ENCODE data around the gene TAPT1.

The TAPT1 gene

GRCh38 chr4:16225863-16226815 is at the start of gene TAPT1:
Gene TAPT1, minus strand, starts transcription at chr4:16226471. Its CDS starts 14 bp downstream, at chr4:16226457.
- peak; percentile 49 for DNase-seq (ENCODE audit: low read depth)

GRCh38 chr4:16271411-16271810 is 45.1 kb upstream of the TAPT1 start:
- DNase-seq (ENCODE audit: low read depth): no peak

GRCh38 chr4:16270454-16271328 is 44.4 kb upstream of the TAPT1 start:
- peak; percentile 4 for DNase-seq (ENCODE audit: low read depth)

DNA sequence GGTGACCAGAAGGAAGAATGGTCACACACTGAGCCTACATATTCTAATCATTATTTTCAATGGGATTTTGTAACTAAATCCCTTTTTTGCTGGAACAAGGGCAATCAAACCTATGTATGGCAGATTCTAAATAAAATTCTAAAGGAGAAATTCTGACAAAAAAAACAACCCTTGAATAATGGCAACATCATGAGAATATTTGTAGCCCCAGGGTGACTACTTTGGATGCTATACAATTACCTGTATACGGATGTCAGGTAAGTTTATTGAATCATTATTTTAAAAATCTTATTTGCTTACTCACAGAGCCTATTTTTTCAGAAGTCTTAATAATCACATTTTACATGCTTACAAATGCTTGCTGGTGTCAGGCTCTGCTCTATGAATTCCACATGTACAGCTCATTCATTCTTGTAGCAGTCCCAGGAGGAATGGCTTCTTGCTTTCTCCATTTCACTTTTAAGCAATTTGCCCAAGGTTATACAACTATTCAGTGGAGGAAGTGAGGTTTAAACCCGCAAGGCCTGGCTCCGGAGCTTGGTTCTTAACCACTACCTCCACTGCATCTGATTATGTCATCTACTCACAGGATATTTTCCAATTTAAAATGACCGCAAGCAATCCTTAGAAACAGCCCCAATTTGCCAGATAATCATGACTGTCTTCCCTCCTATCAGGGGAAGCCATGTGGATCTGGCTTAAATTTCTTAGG is 43.6 kb upstream of the TAPT1 start:
- peak; percentile 96 for DNase-seq (ENCODE audit: low read depth)

- DNase-seq (ENCODE audit: low read depth): no peak
These were observed 43.0 kb upstream of the TAPT1 start for GRCh38 chr4:16269240-16269639.

DNA sequence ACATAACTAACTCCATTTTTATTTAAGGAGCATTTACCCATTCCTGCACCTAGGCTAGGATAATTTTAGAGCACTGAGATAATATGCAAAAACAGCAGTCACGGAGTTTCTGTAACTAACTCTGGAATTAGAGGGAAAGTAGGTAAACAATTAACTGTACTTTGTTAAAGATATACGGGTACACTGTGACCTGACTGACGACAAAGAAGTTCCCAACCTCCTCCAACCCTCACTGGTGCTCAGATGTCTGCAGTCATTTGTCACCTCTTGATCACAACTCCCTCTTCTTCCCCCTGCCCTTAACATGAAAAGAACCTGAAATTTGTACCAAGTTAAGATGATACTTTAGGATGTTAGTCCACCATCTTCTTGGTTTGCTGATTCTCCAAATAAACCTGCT is 42.0 kb upstream of the TAPT1 start:
- DNase-seq (ENCODE audit: low read depth): no peak

GRCh38 chr4:16267639-16268038 is 41.4 kb upstream of the TAPT1 start:
- DNase-seq (ENCODE audit: low read depth): no peak

DNA sequence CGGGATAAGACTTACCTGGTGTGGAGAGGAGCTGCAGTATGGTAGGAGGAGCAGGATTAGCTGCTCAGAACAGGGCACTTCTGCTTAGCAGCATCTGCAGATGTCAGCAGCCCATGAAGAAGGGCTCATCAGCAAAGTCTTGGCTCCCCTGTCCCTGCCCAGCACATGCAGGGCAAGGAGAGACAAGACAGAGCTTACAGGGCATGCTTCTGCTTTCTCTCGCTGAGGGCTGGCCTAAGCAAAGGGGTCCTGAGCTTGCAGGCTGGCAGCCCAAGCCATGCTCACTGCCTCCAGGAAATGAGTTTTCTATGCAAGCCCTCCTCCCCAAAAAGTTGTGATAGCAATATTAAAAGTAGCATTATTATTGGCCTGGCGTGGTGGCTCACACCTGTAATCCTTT is 39.5 kb upstream of the TAPT1 start:
- no peak for DNase-seq (ENCODE audit: low read depth)

- DNase-seq (ENCODE audit: low read depth): peak; percentile 33
These were observed 38.5 kb upstream of the TAPT1 start for GRCh38 chr4:16264798-16265197.

GRCh38 chr4:16263056-16263455 is 36.8 kb upstream of the TAPT1 start:
- DNase-seq (ENCODE audit: low read depth): no peak

DNA sequence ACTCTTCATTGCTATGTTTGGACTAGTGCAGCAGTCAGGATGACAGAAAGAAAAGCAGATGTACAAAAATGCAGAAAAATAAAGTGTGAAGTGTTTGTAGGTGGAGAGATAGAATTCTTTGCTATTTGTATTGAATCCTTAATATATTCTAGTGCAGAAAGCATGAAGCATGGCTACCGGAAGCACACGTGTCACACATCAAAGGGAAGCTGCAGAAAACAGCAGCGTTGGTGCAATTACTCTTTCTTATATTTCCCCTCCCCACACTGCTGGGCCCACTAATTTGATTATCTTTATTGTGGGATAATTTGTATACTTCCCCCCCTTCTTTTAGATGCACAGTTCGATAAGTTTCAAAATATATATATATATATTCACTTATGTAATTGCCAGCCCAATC is 35.9 kb upstream of the TAPT1 start:
- DNase-seq (ENCODE audit: low read depth): no peak

DNA sequence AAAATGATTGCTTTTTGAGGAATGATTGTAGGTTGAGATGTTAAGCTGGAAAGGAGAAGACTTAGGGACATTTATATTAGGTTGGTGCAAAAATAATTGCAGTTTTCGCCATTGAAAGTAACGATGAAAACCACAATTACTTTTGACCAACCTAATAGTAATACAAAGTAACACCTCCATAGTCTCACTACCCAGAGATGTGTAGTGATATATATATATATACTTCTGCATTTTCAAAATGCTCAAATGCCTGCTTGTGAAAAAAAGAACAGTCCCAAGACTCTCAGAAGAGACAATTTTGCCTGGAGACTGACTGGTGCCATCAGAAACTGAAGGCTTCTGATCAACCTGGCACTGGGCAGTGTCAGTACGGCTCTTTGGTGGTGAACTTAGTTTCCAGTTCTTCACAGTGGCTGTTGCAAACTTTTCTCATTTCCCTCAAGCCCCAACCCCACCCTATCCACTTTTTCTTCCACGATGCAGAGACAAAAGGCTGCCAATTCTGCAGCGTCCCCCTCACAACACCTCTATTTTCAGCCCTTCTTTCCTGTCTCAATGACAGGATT is 35.1 kb upstream of the TAPT1 start:
- no peak for DNase-seq (ENCODE audit: low read depth)

DNA sequence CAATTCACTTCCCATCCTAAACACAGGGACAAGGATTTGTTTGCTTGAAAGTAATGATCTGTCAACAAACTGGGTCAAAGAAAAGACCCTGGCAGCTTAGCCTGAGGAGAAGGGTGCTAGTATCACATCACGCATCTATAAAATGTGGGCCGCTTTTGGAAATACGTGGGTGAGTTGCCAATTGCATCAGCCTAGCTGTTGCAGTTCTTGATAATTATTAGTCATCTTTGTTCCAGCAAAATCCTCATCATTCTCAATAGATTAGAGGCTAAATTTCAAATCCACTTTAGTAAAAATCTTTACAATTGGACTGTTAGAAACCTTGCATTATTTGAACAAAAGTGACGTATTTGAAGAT is 33.6 kb upstream of the TAPT1 start:
- DNase-seq (ENCODE audit: low read depth): peak; percentile 4

DNA sequence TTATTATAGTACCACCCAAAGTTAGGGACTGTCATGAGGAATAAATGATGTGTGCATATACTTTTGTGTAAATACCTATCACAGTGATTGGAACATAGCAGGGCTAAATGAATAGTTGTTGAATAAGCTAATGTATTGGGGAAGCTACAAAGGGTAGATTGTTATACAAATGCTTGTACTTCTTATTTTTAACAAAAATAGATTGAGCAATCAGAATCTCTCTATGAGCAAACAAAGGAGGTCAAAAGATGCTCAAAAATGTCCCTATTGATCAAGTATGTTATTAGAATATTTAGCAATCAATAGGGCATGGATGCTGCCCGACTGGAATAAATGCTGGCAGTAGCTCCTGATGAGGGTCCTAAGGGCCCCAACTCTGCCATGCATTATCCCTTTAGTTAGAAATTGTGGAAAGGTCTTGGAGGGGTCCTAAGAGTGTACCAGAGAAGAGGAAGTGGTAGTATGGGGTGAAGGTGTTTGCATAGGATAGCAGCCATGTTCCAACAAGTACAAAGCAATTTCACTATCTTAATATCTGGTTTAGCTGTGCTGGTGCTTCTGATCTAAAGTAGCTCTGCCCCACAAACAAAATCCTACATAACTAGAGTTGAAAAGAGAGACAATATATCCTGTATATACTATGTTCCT is 33.1 kb upstream of the TAPT1 start:
- no peak for DNase-seq (ENCODE audit: low read depth)

- DNase-seq (ENCODE audit: low read depth): no peak
These were observed 31.3 kb upstream of the TAPT1 start for GRCh38 chr4:16257611-16258010.

DNA sequence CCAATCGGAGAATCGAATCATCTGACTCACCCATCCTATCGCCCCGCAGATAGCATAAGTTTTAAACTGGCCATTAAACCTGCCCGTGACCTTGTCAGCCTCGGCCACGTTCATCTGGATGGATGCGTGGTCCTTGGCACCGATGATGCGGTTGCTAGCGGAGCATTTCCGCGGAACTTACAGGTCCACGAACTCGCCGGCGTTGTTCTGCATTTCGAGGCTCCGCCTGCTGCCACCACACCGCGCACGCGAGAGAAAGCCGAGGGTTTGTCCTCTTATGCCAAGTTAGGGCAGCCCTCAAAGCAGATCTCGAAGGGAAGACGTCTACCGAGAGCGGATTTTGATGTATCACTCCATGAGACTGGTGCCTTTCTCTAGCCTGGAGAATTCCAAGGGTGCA is 30.1 kb upstream of the TAPT1 start:
- no peak for DNase-seq (ENCODE audit: low read depth)

DNA sequence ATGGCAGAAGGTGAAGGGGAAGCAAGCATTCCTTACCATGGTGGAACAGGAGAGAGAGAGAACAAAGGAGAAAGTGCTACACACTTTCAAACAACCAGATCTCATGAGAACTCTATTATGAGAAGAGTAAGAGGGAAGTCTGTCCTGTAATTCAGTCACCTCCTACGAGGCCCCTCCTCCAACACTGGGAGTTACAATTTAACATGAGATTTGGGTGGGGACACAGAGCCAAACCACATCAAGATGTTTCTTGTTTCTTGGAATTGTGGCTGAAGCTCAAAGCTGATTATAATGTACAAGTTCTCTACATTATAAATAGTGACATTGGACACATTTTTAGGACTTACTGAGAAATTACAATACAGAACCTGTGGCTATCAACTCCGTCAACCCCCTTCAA is 29.5 kb upstream of the TAPT1 start:
- no peak for DNase-seq (ENCODE audit: low read depth)

DNA sequence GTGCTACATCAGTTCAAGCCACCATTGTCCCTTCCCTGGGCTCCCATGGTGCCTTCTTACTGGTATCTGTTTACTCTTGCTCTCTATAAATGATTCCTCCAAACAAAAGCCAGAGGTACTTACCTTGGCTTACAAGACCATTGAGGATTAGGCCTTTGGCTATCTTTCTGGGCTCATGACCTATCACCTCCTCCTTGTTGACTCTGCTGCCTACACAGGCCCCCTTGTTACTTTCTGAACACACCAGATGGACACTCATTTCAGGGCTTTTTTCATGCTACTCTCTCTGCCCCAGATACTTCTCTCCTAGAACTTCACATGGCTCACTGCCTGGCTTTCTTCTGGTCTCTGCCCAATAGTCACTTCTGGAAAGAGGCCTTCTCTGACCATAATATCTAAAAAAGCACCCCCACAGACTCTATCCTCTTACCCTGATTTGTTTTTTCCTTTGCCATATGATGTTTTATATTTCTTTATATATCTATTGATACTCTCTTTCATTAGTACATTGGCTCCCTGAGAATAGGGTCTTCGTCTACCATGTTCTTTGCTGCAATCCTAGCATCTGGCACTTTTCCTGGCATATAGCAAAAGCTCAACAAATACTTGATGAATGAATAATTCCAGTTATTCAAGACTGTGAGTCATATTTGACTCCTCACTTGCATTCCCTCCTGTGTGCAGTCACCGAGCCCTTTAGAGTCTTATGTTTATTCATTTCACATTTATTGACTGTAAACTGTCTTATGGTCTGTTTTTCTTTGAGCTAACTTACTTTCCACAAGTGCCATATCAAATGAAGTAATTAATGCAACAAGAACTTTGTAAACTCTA is 27.1 kb upstream of the TAPT1 start:
- DNase-seq (ENCODE audit: low read depth): peak; percentile 67

DNA sequence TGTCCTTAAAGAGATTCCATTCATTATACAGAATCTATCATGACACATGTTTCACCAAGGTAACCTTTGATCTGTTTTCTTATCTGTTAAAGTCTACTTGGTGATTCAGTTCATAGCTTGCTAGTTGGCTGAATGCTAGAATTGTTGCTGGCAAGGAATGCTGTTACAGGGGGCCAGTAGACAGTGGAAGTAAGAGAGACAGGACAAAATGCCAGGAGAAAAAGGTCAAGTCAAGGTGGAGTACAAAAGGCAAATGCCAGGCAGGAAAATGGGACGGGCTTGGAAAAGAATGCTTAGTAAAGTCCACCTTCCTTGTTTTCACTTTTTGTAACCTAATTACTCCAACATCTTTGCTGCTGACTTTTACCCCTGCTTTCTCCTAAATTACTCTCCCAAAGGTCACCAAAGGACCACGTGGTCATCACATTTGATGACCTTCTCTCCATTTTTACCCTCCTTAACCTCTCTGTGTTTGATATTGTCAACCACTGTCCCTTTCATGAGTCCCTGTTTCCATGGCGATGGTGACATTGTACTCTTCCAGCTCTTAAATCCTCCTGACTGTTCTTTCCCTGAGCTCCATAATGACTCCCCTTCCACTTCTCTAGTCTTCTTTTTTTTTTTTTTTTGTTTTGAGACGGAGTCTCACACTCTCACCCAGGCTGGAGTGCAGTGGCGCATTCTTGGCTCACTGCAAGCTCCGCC is 24.5 kb upstream of the TAPT1 start:
- no peak for DNase-seq (ENCODE audit: low read depth)

DNA sequence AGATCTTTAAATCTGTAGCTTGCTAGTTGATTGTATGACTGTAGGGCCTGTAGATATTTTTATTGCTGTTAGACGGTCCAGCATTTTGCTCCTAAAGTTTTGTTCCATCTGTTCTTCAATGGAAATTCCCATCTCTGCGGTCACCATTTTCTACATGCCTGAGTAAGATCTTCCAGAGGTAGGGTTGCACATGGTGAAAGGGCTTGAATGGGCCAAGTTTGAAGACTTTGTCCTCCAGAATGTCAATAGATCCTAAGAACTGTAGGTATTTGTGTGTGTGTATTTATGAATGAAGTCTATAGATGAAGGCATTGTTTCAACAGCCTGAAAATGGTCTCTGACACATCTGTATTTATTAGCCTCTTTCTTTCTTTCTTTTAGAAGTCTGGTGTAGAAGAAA is 22.3 kb upstream of the TAPT1 start:
- no peak for DNase-seq (ENCODE audit: low read depth)

Measured in stromal cell of bone marrow (primary cell).